ENCODE measurements around the gene SYT17.

GRCh38 chr16:19295393-19295792 is 127.4 kb downstream of the SYT17 start:
- TF ChIP-seq SIN3A (IDR thresholded peaks at IDR 0.05; ENCODE audit: borderline replicate concordance, insufficient read depth, low read length) (no peak), POLR2AphosphoS5 (IDR thresholded peaks at IDR 0.05; ENCODE audit: low read depth, low read length) (no peak), REST (IDR thresholded peaks at IDR 0.05; ENCODE audit: insufficient read depth in 1 of 2, low read depth in 2 of 2, low read length in 2 of 2) (no peak), TAF1 (IDR thresholded peaks at IDR 0.05; ENCODE audit: borderline replicate concordance, insufficient read depth, low read length) (no peak)
